Thymus (tissue), 11 donors: ENCODE data around the gene NRG2. TPM values are rescaled to one million over a fixed set of nuclear protein-coding genes. Genes with fewer than 3 reads are reported as not detected.

Experiments
- DNase-seq, 9 donors: peaks; one replicate each; pipeline ENCODE4 v3.0.0-alpha.2; 2013; ENCODE audit warnings: low spot score in 9 of 9, low read depth in 6 of 9, missing footprints in 1 of 9
- H3K27ac ChIP-seq, 2 donors: one replicate each; pipeline ENCODE4 v1.5.1; 2013; ENCODE audit warnings: control low read depth in 1 of 2, low read depth in 1 of 2, low read length in 1 of 2, mild to moderate bottlenecking in 1 of 2, moderate library complexity in 1 of 2
- H3K27me3 ChIP-seq, 2 donors: one replicate each; pipeline ENCODE4 v1.5.1; 2013; ENCODE audit warnings: low read length in 1 of 2; ENCODE audit not compliant: control insufficient read depth in 2 of 2, insufficient read depth in 1 of 2
- H3K36me3 ChIP-seq, 2 donors: one replicate each; pipeline ENCODE4 v1.5.1; 2013; ENCODE audit warnings: low read length in 1 of 2, mild to moderate bottlenecking in 1 of 2, moderate library complexity in 1 of 2; ENCODE audit not compliant: control insufficient read depth in 2 of 2, insufficient read depth in 2 of 2
- H3K4me1 ChIP-seq, 2 donors: one replicate each; pipeline ENCODE4 v1.5.1; 2013; ENCODE audit warnings: low read length in 2 of 2; ENCODE audit not compliant: control insufficient read depth in 2 of 2, insufficient read depth in 2 of 2
- H3K4me3 ChIP-seq, 2 donors: one replicate each; pipeline ENCODE4 v1.5.1; 2013; ENCODE audit warnings: low read length in 2 of 2, control low read depth in 1 of 2, mild to moderate bottlenecking in 1 of 2
- H3K9me3 ChIP-seq, 2 donors: one replicate each; pipeline ENCODE4 v1.5.1; 2013; ENCODE audit warnings: low read length in 1 of 2, mild to moderate bottlenecking in 1 of 2; ENCODE audit not compliant: control insufficient read depth in 2 of 2, insufficient read depth in 1 of 2
- WGBS: extraction: QIAGEN DNeasy Blood & Tissue Kit; methylation state at CpG from one replicate; pipeline ENCODE4 v1.1.7; 2013; 5-methylcytosine and 5-hydroxymethylcytosine counted together
- polyA plus RNA-seq: library from polyadenylated mRNA; stranded (reverse); fragments of 200-250 nt; gene quantifications from one replicate; pipeline ENCODE4 v1.2.3, GENCODE V29; 2013
- total RNA-seq: library from RNA; stranded (reverse); fragments of 120-200 nt; gene quantifications from one replicate; pipeline ENCODE4 v1.2.4, GENCODE V29; 2013
- donor health status: healthy.

NRG2 gene
- total and polyA plus RNA-seq, 2 donors, result 0.38 to 0.96 TPM

GRCh38 chr5:139841549-139841948 is 201.6 kb downstream of the NRG2 start:
- H3K4me3 ChIP-seq, result no peak overlapping the region
- no peaks in the 10 kb centered on the region for H3K4me1 ChIP-seq
- H3K9me3 ChIP-seq, result no peaks in the 10 kb centered on the region
- no peaks in the 10 kb centered on the region for H3K36me3 ChIP-seq
- DNase-seq, result no peak
- H3K27me3 ChIP-seq, result peaks cover 13 to 42% of the 10 kb centered on the region in 2 donors
- 91% methylated on average over 4 of the region's 4 CpGs for WGBS
- no peak overlapping the region for H3K27ac ChIP-seq

- no peak overlapping the region for H3K27ac ChIP-seq
- no peak overlapping the region for H3K4me3 ChIP-seq
- H3K4me1 ChIP-seq, result no peaks in the 10 kb centered on the region
- DNase-seq, result no peak
- H3K27me3 ChIP-seq, result peaks cover 2 to 26% of the 10 kb centered on the region in 2 donors
- no peaks in the 10 kb centered on the region for H3K36me3 ChIP-seq
- H3K9me3 ChIP-seq, result no peaks in the 10 kb centered on the region
- 95% methylated on average over 8 of the region's 8 CpGs for WGBS
These were observed 203.2 kb downstream of the NRG2 start for GRCh38 chr5:139839918-139840317.

- H3K27ac ChIP-seq, result no peak overlapping the region
- H3K4me3 ChIP-seq, result no peak overlapping the region
- peaks cover 0 to 20% of the 10 kb centered on the region in 2 donors for H3K27me3 ChIP-seq
- H3K4me1 ChIP-seq, result no peaks in the 10 kb centered on the region
- WGBS, result 96% methylated on average over 16 of the region's 16 CpGs
- DNase-seq, result no peak
- no peaks in the 10 kb centered on the region for H3K36me3 ChIP-seq
- H3K9me3 ChIP-seq, result no peaks in the 10 kb centered on the region
These were observed 203.8 kb downstream of the NRG2 start for GRCh38 chr5:139839232-139839815.

- no peak for DNase-seq
- H3K9me3 ChIP-seq, result no peaks in the 10 kb centered on the region
- H3K36me3 ChIP-seq, result no peaks in the 10 kb centered on the region
- peaks cover 0 to 16% of the 10 kb centered on the region in 2 donors for H3K27me3 ChIP-seq
- H3K4me1 ChIP-seq, result no peaks in the 10 kb centered on the region
- no peak overlapping the region for H3K4me3 ChIP-seq
- H3K27ac ChIP-seq, result no peak overlapping the region
- WGBS, result 94% methylated on average over 12 of the region's 12 CpGs
These were observed 204.5 kb downstream of the NRG2 start for GRCh38 chr5:139838381-139839197.

GRCh38 chr5:139837711-139838380 is 205.3 kb downstream of the NRG2 start:
- Histone ChIP-seq H3K4me1 (no peaks in the 10 kb centered on the region), H3K9me3 (no peaks in the 10 kb centered on the region), H3K36me3 (no peaks in the 10 kb centered on the region), H3K27me3 (peaks cover 0 to 16% of the 10 kb centered on the region in 2 donors), H3K4me3 (no peak overlapping the region), H3K27ac (no peak overlapping the region)
- no peak for DNase-seq
- 93% methylated on average over 10 of the region's 10 CpGs for WGBS

GRCh38 chr5:139836469-139837208 is 206.5 kb downstream of the NRG2 start:
- no peak overlapping the region for H3K4me3 ChIP-seq
- no peak for DNase-seq
- no peaks in the 10 kb centered on the region for H3K4me1 ChIP-seq
- H3K27ac ChIP-seq, result no peak overlapping the region
- peaks cover 0 to 14% of the 10 kb centered on the region in 2 donors for H3K27me3 ChIP-seq
- WGBS, result 97% methylated on average over 22 of the region's 22 CpGs
- H3K9me3 ChIP-seq, result no peaks in the 10 kb centered on the region
- no peaks in the 10 kb centered on the region for H3K36me3 ChIP-seq

GRCh38 chr5:139835656-139836055 is 207.4 kb downstream of the NRG2 start:
- Histone ChIP-seq H3K36me3 (no peaks in the 10 kb centered on the region), H3K27ac (no peak overlapping the region), H3K4me3 (no peak overlapping the region), H3K27me3 (peaks cover 0 to 14% of the 10 kb centered on the region in 2 donors), H3K4me1 (no peaks in the 10 kb centered on the region), H3K9me3 (no peaks in the 10 kb centered on the region)
- DNase-seq, result no peak
- 62% methylated on average over 3 of the region's 3 CpGs for WGBS

- Histone ChIP-seq H3K27me3 (peaks cover 0 to 11% of the 10 kb centered on the region in 2 donors), H3K4me3 (no peak overlapping the region), H3K9me3 (no peaks in the 10 kb centered on the region), H3K27ac (no peak overlapping the region), H3K4me1 (no peaks in the 10 kb centered on the region), H3K36me3 (no peaks in the 10 kb centered on the region)
- DNase-seq, result no peak
- WGBS, result 72% methylated on average over 3 of the region's 3 CpGs
These were observed 209.6 kb downstream of the NRG2 start for GRCh38 chr5:139833525-139833924.
